Measurements from ENCODE around the gene SNX5. TPM values are rescaled to one million over a fixed set of nuclear protein-coding genes. Genes with fewer than 3 reads are reported as not detected.
A peak's percentile ranks its signal among the peaks of the same experiment; 100 is the strongest.

The SNX5 gene
- total RNA-seq, 1 donor from 2014 or later, result 39.9 TPM

DNA sequence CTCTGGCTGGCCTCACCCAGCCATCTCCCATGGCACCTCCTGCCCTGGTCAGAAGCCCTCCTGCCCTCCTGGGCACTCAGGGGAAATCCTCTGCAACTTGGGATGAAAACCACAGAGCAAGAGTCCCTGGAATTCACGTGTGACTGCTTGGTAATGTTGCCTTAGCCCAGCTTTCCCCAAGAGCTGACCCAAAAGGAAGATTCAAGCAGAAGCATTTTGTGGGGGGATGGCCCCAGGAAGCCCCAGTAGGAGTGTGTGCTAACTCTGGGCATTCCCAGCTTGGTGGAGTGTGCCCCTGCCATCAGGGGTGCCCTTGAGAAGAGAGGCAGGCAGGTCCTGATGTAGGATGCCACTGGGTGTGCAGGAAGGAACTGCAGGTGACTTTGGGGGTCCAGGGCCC is 35.5 kb downstream of the SNX5 start:
- DNase-seq, result no peak
- no peak for ATAC-seq (ENCODE audit: poor library complexity)
- intact Hi-C loops (cut with DNase I), result no loop called here

DNA sequence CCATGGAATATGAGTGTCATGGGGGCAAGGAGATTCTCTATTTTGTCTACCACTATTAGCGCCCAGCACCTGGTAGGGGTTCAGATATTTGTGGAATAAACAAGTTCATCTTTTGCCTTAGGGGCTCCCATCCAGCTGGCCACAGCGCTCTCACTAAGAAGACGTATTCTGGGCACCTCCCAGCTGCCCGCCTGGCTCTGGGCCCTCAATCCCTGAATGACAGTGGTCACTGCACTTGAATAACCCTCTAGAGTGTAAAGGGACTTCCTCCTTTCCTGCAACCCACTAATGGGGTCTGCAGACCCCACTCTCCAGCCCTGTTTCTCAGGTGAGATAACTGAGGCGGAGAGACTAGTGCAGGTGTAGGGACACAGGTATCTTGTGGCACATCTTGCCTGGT is 36.2 kb downstream of the SNX5 start:
- intact Hi-C loops (cut with DNase I), result no loop called here
- no peak for ATAC-seq (ENCODE audit: poor library complexity)

DNA sequence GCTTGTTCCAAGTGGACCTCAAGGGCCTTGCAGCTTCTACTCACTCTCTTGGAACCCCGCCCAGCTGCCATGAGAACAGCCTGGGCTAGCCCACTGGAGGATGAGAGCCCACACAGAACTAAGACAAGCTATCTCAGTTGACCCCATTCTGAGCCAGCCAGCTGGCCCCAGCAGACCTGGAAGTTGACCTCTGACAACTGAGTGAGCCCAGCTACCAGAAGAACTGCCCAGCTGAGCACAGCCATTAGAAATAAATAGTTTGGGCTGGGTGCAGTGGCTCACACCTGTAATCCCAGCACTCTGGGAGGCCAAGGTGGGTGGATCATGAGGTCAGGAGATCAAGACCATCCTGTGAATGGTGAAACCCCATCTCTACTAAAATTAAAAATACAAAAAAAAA is 37.1 kb downstream of the SNX5 start:
- no peak for DNase-seq
- ATAC-seq (ENCODE audit: poor library complexity), result no peak
- intact Hi-C loops (cut with DNase I), result no loop called here

More for the DNA sequence above, 36.2 kb downstream of the SNX5 start:
- no peak for DNase-seq

DNA sequence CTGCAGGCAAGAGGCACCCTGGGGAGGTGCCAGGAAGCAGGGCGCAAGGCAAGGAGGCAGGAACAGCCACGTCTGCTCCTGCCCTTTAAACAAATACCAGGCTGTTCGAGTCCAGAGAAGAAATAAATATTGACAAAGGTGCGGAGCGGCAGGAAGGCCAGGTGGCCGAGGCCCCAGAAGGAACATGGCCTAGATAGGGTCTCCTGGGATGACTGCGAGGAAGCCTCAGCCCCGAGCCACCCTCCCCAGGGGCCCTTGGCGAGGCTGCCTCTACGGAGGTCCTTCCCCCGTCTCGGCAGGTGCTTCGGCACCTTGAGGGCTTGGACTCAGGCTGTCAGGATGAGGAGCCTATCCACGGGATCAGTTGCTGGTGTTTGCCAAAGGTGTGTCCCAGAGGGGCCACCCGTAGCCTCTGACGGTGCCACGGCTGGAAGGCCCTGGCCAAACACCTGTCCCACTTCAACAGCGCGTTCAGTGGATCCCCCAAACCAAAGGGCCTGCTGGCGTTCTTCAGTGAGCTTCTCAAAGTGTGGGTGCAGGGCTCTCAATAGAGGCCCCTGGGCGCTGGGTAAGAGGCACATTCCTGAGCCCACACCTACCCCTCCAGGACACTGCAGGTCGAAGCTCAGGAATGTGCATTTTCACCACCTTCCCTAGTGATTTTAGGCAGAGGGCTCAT is 39.8 kb downstream of the SNX5 start:
- DNase-seq (no peak), ATAC-seq (ENCODE audit: poor library complexity) (peak; percentile 35)
- intact Hi-C loops (cut with DNase I), result no loop called here

DNA sequence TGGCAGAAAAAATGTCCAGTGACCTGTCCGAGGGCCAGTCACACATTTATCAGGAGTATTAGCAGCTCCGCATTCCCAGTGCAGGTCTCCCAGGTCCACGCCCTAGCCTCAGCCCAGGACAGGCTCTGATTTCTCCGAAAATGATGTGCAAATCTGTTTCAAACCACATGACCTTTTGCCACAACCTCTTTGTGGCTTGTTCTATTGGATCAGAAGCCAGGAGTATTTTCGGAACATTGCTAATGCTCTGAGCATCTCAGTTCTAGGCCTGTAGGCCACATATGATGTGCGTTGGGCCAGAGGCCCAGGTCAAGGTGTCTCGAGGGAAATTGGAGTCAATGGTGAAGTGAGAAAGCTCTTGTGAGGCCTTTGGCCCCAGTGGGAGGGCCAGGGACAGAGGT is 40.4 kb downstream of the SNX5 start:
- ATAC-seq (ENCODE audit: poor library complexity) (peak; percentile 66), DNase-seq (peak; percentile 42)
- intact Hi-C loops (cut with DNase I), result no loop called here

DNA sequence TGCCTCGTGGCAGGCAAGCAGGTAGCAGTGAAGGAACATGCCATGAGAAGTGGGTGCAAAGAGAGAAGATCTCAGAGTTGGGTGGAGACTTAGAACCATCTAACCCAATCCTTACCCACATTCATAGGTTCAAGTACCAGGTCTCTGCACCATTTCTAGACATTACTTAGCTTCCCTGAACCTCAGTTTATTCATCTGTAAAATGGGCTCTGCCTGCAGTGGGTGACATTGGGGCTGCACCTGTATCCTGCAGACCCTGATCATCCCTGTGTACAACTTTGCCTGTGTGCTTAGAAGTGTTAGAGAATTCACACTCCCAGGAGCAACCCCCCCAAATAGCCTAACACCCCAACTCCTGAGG is 42.7 kb downstream of the SNX5 start:
- no peak for ATAC-seq (ENCODE audit: poor library complexity)
- no peak for DNase-seq
- intact Hi-C loops (cut with DNase I), result no loop called here

DNA sequence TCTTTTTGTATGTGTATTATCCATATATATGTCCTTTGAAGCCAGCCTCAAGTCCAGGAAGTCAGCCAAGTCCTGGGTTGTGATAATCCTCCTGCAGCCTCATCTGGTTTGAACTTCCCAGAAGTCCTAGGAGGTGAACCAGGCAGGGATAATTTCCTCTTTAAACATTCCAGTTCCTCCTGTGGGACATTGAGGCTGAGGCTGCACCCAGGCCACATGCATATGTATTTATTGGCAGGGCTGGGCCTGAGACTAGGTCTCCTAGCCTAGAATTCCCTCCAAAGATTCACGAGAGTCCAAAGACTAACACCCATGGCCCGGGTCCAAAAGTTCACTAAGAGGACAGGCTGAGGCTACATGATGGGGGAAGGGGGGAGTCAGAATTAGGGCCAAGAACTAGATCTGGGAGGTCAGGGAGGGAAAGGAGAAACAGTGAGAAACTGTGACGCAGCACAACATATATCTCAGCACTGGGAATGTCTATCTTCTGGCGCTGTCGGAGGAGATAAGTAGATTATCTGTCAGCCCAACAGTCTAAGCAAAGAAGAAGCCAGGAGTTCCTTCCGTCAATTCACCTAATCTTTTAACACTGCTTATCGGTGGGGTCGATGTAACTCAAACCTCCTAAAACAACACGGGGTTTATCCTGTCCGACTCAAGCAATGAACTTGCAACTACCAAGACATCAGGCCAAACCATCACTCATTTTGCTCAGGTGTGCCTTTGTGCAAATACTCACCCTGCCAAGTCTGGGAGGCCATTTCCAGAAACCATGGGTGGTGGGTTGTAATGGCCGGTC is 43.3 kb downstream of the SNX5 start:
- ATAC-seq (ENCODE audit: poor library complexity) (peak; percentile 12), DNase-seq (no peak)
- intact Hi-C loops (cut with DNase I), result no loop called here

DNA sequence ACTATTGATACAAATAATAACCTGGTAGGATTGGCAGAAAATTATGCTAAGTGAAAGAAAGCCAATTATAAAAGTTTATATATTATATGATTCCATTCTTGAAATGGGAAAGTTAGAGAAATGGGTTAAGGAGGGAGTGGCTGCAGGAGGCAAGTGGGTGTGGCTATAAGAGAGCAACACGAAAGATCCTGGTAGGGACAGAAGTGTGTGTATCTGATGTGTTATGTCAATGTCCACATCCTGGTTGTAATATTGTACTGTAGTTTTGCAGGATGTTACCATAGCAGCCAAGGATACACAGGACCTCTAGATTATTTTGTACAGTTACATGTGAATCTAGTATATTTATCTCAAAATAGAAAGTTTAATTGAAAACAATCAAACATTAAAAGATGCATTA is 46.8 kb downstream of the SNX5 start:
- ATAC-seq (ENCODE audit: poor library complexity) (no peak), DNase-seq (no peak)
- intact Hi-C loops (cut with DNase I), result no loop called here

DNA sequence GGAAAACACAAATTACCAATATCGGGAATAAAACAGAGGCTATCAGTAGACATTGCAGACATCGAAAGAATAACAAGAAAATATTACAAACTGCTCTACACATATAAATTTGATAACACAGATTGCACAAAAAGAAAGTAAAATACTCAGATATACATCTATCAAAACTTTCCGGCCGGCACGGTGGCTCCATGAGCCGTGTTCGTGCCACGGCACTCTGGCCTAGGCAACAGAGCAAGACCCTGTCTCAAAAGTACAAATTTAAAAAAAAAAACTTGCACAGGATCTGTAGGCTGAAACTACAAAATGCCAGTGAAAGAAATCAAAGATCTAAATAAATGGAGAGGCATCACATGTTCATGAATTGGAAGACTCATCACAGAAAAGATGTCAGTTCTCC is 49.4 kb downstream of the SNX5 start:
- DNase-seq (no peak), ATAC-seq (ENCODE audit: poor library complexity) (no peak)
- intact Hi-C loops (cut with DNase I), result no loop called here

DNA sequence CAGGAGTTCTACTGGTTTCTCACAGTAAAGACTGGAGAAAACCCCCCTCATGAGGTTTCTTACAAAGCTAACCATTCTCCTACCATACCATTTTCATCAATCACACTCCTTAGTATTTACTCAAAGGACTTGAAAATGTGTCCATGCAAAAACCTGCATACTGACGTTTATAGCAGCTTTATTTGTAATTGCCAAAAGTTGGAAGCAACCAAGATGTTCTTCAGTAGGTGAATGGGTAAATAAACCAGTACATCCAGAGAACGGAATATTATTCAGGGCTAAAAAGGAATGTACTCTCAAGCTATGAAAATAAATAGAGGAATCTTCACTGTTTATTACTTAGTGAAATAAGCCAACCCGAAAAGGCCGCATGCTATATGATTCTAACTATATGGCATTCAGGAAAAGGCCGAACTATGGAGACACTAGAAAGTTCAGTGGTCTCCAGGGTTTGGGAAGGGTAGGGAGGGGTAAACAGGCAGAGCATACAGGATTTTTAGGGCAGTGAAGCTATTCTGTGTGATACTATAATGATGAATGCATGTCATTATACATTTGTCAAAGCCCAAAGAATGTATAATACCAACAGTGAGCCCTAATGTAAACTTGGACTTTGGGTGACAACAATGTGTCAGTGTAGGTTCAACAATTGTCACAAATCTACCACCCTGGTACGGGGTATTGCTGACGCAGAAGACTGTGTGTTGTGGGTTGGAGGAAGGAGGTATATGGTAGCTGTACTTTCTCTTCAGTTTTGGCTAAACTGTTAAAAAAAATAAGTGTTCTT is 50.6 kb downstream of the SNX5 start:
- no peak for DNase-seq
- no peak for ATAC-seq (ENCODE audit: poor library complexity)
- intact Hi-C loops (cut with DNase I), result no loop called here

DNA sequence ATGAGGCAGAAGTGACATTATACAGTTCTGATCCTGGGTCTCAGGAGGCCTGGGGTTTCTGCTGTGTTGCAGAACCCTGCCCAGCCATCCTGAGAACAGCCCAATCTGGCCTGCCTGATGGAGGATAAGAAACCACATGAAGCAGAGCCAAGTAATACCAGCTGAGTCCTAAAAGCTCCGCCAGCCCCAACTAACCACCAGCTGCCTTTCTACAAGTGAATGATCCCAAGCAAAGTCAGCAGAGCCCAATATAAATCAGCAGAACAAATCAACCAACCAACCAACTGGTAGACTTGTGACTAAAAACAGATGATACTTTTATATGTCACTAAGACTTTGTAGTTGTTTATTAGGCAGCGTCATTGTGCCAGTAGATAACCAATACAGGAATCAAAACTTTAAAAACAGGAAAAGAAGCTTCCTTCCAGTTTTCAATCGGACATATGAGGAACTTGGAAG is 52.1 kb downstream of the SNX5 start:
- DNase-seq (no peak), ATAC-seq (ENCODE audit: poor library complexity) (peak; percentile 49)
- intact Hi-C loops (cut with DNase I), result no loop called here

DNA sequence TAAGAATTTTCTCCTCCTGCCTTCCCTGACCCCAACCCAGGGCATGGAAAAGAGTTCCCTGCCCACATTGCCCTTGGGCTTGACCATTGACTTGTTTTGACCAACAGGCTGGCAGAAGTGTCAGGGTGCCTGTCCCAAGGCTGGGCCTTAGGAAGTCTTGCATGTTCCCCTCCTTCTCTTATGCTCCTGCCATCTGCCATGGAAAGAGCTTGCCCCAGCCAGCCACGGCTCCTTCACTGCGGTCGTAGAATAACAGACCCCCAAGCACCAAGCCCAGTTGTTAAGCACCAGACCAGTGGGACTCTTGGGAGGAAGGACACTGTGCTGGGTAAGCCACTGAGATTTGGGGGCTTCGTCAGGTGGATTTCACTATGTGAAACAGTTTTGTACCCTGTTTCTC is 53.6 kb downstream of the SNX5 start:
- ATAC-seq (ENCODE audit: poor library complexity), result no peak
- DNase-seq, result no peak
- intact Hi-C loops (cut with DNase I), result no loop called here

DNA sequence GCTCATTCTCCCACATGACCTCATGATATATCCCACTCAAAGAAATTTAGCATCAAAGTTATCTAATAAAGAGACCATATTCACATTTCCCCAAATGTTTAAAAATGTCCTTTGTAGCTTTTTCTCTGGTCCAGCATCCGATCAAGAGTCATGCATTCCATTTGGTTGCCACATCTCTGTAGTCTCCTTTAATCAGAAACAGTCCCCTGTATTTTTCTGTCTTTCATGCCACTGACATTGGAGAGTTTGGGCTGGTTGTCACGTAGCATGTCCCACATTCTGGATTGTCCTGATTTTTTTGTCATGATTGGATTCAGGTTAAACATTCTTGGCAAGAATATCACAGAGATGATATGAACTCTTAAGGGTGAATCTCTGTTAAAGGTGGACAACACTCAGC is 55.7 kb downstream of the SNX5 start:
- DNase-seq, result no peak
- intact Hi-C loops (cut with DNase I), result no loop called here
- ATAC-seq (ENCODE audit: poor library complexity), result no peak

DNA sequence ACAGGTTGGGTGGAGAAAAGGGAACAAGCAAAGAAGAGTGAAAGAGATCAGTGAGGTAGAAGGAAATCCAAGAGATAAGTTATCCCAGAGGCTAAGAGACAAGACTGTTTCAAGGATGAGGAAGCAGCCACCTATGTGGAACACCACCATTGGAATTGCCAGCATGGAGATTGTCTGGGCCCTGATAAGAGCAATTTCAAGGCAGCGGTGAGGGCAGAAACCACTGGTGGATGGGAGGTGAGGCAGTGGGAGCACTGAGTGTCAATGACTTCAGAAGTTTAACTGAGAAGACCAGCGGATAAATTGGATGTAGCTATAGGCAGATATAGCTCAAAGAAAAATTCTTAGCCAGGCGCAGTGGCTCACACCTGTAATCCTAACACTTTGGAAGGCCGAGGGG is 56.7 kb downstream of the SNX5 start:
- intact Hi-C loops (cut with DNase I), result no loop called here
- no peak for DNase-seq
- ATAC-seq (ENCODE audit: poor library complexity), result no peak

DNA sequence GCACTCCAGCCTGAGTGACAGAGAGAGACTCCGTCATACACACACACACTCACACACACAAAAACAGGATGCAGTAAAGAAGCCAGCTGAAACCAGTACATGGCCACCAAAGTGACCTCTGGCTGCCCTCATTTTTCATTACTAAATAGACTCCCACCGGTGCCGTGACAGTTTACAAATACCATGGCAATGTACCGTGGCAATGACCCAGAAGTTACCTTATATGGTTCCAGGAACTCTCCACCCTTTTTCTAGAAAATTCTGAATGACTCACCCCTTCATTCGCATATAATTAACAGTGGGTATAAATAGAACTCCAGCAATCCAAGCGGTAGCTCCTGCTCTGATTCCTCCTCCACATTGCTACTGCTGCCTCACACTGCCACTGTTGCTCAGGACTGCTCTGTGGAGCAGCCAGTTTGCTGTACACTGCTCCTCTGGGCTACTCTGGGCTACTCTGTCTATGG is 57.7 kb downstream of the SNX5 start:
- intact Hi-C loops (cut with DNase I), result no loop called here
- DNase-seq (no peak), ATAC-seq (ENCODE audit: poor library complexity) (peak; percentile 88)

DNA sequence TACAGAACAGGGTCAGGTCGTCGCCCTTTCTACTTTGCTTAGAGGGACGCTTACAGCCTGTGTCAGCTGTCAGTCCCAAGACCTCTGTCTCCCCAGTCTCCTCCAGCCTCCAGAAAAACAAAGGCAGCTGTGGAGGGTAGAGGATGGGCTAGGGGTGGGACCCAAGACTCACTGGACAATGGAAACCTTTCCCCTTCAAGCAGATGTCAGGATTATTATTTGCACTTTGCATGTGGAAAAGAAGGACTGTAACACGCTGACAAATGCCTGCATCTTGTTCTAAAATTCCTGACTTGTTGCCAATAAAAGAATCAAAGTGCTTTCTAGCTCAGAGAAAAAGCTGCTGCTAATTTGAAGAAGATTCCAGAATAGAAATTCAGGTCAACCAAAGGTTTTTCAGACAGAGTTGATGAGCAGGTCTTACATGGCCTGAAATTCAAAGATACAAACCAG is 58.7 kb downstream of the SNX5 start:
- ATAC-seq (ENCODE audit: poor library complexity) (peak; percentile 35), DNase-seq (no peak)
- intact Hi-C loops (cut with DNase I), result loop anchor here (10.0 kb wide), 1 partner anchor 375 kb away; the partner anchor contains the start of gene BFSP1

DNA sequence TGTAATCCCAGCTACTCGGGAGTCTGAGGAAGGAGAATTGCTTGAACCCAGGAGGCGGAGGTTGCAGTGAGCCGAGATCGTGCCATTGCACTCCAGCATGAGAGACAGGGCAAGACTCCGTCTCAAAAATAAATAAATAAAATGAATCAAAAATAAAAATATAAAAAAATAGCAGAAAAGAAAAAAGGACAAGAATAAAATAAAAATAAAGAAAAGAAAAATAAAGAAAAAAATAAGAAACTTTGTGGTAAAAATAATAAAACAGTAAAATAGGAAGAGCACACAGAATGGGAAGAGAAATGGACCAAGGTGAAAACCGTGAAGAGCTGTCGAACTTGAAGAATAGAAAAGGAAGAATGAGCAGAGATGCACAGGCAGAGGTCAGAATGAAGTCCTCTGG is 63.0 kb downstream of the SNX5 start:
- intact Hi-C loops (cut with DNase I), result loop anchor here (10.0 kb wide), 1 partner anchor 371 kb away; the partner anchor contains the start of gene BFSP1
- DNase-seq (no peak), ATAC-seq (ENCODE audit: poor library complexity) (no peak)

DNA sequence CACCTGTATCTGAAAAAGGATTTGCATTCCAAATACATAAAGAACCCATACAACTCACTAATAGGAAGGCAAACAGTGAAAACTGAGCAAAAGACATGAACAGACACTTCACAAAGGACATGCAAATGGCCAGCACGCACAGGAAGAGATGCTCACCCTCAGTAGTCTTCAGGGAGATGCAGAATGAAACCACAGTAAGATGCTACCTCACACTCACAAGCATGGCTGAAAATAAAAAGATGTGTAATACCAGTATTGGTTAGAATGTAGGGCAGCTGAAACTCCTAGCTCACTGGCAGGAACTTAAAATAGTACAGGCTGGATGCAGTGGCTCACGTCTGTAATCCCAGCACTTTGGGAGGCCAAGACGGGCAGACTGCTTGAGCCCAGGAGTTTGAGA is 64.6 kb downstream of the SNX5 start:
- ATAC-seq (ENCODE audit: poor library complexity), result no peak
- intact Hi-C loops (cut with DNase I), result loop anchor here (10.0 kb wide), 1 partner anchor 369 kb away; the partner anchor contains the start of gene BFSP1

DNA sequence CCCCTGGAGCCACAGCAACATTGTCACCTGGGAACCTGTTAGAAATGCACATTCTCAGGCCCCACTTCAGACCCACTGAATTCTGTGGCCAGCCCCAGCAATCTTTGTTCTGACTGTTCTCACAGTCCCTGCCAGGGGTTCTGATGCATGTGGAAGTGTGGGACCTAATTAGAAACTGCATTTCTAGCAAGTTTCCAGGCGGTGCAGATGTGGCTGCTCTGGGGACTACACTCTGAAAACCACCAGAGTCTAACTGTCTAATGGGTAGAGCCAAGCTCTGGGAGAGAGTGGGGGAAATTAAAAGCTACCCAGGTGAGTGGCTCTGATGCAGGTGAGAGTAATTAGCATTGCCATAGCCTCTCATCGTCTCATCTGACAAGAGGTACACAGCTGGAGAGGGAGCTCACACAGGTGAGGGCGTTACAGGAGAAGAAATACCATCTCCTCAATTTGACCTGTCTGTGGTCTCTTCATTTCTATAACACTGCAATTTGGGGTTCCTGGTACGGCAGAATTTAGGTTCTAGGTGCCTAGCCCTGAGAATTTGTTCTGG is 66.0 kb downstream of the SNX5 start:
- intact Hi-C loops (cut with DNase I), result loop anchor here (10.0 kb wide), 1 partner anchor 368 kb away; the partner anchor contains the start of gene BFSP1
- DNase-seq, result no peak
- ATAC-seq (ENCODE audit: poor library complexity), result no peak

More for the DNA sequence above, 64.6 kb downstream of the SNX5 start:
- DNase-seq, result no peak

All from Right ventricle myocardium superior (tissue), 1 donor.